ENCODE results near the gene APOD.
"Not testable (repeated sequence)": the region's sequence is repeated elsewhere in the genome, so short reads cannot be mapped to it uniquely, and the experiment has no call there.

The APOD gene

DNA sequence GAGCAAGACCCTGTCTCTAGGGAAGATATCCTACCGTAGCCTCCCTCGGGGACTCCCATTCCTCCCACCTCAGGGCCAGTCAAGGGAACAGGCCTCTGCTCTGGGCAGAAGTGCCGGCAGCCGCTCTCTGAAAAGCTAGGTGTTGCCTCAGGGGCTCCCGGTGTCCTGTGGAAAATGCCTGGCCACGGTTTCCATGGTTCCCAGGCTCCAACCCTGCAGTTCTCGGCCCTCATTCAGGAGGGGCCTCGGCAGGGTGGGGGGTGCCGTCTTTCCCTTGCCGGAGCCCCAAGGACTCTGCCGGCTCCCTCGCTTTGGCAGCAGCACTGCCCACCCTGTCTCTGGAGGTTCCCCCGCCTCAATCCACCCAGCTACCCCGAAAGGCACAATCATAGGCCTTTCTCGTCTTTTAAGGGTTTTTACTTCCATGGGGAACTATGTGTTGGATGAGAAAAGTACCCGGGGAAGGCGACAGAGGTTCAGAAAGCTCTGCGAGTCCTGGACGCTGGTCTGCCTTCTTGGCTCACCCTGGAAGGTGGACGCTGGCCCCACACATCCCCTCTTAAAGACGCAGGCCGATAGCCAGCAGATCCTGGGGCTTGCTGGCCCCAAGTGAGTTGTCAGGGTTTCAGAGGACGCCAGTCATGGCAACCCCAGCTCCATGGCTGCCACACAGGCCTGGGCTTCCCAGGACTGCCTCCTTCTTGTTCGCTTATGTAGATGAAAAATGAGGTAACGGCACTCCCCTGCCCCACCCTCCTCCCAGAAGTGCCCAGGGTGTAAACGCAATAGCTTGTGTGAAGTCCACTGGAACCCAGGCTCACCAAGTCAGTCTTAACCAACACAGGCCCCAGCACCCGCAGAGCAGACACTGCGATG is 34.3 kb upstream of the APOD start:
- DNase-seq, result not testable (repeated sequence)

DNA sequence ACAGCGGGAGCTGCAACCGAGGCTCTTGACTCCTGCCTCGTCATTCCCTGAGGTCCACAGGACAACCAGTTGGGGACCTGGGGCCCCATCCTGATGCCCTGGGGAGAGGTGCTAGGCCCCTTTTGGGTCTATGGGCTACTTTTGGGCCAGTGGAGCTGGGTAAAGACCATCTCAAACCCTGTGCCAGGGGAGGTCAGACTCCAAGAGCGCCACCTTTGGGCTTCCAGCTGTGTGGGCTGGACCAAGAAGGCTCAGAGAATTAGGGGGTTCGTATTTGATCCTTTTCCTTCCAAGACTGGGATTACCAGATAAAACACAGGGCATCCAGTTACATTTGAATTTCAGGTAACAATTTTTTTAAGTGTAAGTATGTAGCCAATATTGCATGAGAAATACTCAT is 33.4 kb upstream of the APOD start:
- DNase-seq, result not testable (repeated sequence)

- DNase-seq, result no peak
Observed at GRCh38 chr3:195616681-195617080, 32.9 kb upstream of the APOD start.

- not testable (repeated sequence) for DNase-seq
Observed at GRCh38 chr3:195615952-195616537, 32.3 kb upstream of the APOD start.

DNA sequence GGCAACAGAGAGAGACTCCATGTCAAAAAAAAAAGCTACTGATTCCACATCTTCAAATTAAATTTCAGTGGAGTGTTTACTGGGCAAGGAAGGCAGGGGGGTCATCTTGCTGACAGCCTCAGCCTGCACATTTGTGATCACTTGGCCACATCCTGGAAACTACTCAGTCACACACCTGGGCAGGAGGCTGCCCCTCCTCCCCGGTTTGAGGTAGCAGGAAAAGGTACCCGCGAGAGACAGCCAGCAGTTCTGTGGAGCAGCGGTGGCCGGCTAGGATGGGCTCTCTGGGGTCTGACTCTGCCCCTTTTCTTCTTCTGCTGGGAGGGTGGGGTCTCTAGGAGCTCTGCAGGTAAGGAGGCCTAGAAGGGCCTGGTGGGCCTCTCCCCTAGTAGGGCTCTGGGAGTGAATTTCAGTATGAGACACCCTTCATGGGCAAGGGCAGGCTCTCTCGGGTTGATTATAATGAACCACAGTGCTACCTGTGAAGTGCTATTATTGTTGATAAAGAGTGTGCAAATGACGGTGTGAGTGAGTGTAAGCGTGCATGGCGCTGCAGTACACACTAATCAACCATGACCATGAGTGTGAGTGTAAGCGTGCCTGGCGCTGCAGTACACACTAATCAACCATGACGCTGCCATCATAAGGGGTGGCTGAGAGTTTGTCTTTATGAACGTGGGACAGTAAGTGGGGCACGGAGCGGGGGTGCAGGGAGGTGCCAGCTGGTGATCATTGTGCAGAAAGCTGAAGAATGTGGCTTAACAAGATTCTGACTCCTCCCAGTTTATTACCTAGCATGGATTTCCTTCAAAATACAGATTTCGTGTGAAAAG is 31.1 kb upstream of the APOD start:
- DNase-seq, result not testable (repeated sequence)

DNA sequence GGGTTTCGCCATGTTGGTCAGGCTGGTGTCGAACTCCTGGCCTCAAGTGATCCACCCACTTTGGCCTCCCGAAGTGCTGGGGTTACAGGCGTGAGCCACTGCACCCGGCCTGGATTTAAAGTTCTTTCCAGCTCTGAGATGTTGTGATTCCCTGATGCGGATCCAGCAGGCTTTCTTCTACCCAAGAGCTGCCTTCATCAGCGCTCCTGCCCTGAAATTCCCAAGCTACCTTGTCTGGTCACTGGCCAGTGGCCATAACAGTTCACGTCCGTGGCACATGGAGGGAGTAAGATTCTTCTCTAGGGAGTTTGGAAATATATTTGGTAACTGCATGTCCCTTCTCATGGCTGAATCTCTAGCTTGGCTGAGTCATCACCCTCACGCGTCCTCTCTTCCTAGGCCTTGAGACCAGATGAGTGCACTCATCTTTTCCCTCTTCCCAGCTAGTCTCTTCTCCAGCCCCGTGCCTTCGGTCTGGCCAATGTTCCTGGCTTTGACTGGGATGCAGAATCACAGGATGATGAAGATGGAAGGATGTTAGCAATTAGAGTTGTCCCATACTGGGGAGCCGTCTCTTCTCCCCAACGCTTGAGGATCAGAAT is 29.8 kb upstream of the APOD start:
- no peak for DNase-seq

DNA sequence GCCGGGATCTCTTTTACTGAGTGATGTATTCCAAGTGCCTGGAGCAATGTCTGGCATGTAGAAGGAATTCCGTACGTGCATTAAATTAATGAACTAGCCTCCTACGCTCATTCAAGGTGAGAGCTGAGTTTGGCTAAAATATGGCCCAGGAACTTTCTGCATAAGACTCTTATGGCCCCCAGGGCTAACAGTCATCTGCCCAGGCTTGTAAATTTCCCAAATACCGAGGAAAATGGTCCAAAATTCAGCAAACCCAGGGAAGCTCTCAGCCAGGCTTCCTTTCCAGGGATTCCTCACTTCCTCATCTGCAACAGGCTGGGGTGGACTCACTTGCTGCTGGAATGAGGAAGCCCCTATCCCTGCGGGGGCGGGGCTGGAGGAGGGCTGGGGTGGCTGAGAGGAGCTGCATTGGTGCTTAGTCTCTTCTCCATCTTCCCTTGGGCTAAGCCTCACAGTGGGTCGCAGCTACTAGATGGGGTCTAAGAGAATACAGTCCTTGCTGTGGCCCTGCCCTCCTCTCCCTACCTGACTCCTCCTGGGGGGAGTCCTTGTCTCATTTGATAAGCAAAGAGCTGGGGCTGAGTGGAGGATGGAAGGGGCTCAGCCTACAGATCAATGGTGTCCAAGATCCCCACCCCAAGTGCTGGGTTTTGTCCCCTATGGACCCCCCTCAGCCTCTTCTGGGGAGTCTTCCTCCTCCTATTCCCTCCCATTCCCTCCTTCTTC is 28.5 kb upstream of the APOD start:
- no peak for DNase-seq

- no peak for DNase-seq
Observed at GRCh38 chr3:195609229-195609628, 25.5 kb upstream of the APOD start.

DNA sequence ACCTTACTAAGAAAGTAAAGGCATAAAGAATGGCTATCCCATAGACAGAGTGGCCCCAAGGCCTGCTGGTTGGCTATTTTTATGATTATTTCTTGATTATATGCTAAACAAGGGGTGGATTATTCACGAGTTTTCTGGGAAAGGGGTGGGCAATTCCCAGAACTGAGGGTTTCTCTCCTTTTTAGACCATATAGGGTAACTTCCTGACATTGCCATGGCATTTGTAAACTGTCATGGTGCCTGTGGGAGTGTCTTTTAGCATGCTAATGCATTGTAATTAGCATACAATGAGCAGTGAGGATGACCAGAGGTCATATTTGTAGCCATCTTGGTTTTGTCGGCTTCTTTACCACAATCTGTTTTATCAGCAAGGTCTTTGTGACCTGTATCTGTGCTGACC is 18.0 kb upstream of the APOD start:
- DNase-seq, result not testable (repeated sequence)

DNA sequence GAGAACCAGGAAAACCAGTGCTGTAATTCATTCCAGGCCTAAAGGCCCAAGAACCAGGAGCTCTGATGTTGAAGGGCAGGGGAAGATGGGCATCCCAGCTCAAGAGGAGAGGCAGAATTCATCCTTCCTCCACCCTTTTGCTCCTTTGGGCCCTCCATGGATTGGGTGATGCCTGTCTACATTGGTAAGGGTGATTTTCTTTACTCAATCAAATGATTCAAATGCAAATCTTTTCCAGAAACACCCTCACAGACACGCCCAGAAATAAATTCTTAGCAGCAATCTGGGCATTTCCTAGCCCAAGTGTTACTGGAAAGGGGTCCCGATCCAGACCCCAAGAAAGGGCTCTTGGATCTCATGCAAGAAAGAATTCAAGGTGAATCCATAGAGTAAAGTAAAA is 17.6 kb upstream of the APOD start:
- no peak for DNase-seq

- DNase-seq, result not testable (repeated sequence)
Observed at GRCh38 chr3:195599926-195600325, 16.2 kb upstream of the APOD start.

GRCh38 chr3:195599516-195599915 is 15.8 kb upstream of the APOD start:
- DNase-seq, result not testable (repeated sequence)

GRCh38 chr3:195597848-195598247 is 14.1 kb upstream of the APOD start:
- DNase-seq, result no peak

DNA sequence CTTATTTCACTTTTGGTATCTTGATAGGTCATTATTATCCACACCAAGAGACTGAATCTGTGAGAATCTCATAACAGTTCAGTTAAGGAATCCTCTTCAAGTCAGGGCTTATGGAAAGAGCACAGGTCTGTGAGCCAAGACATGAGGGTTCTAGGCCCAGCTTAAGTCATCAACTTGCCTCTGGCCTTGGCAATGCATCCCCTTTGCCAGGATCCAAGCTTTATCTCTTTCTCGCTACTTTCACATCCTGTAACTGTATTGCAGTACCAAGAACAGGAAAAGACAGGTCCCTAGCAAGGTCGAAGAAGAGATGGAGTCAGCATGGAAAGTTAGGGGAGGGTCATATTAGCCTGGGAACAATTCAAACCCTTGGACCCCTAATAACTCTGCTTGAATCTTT is 13.5 kb upstream of the APOD start:
- no peak for DNase-seq

DNA sequence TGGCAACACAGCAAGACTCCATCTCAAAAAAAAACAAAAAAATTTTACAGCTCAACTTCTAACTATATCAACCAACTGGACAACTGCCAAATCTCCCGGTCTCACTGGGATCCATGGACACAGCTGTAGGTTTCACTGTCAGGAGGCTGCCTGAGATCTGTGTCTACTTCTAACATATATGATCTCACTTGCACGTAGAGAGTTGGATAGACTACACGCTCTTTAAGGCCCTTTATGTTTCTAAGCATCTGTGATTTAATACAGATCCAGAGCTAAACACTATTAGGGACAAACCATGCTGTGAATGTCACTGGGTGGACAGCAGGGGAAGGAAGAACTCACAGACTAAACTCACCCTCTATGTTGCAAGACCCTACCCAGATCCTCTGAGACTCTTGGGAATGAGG is 13.0 kb upstream of the APOD start:
- no peak for DNase-seq

DNA sequence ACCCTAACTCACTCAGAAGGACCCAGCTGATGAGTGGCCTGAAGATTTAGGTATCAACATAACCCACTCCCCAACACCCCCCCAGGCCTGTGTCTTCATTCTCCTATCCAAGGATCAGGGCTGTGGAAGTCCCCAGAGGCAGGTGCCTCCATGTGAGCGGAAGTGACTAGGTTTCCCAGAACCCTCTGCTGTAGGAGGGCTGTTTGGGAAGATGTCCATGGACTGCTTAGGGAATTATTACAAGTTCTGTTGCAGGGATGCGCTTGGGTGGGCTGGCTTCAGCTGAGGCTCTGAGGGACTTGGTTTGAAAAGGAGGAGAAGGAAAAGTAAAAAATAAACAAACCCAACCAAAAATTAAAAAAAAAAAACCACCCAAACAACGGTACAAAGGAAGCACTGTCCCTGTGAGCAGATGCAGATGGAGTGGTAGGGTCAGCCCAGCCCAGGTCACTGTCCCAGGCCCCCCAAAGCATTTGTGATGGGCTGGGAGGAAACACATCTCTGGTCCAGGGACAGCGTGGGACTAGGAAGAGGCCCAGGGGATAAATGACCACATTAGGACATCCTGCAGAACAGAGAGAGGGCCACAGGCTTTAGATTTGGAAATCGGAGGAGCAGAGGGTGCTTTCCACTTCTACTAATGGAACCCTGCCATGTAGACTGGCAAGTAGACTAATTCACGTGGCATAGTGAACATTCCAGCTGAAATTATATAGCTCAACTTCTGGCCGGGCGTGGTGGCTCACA is 12.2 kb upstream of the APOD start:
- no peak for DNase-seq

- no peak for DNase-seq
Observed at GRCh38 chr3:195591852-195592251, 8.1 kb upstream of the APOD start.

DNA sequence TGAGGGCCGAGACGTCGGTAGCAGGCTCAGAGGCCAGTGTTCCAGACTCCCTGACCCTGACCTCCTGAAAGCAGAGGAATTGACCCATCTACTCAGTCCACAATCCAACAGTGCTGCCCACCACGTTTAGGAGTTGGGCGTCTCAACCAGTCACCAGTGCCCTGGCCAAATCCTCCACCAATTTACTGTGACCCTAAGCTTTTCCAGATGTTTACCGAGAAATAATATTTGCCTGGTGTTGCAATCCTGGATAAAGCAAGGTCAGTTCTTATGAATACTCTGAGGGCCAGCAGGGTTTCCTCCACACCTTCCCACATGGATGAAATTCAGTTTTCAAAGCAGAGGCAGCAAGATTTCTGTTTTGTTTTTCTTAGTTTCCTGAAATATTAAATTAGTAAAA is 7.5 kb upstream of the APOD start:
- no peak for DNase-seq

GRCh38 chr3:195590381-195590780 is 6.6 kb upstream of the APOD start:
- DNase-seq, result not testable (repeated sequence)

GRCh38 chr3:195589796-195590195 is 6.1 kb upstream of the APOD start:
- not testable (repeated sequence) for DNase-seq

DNA sequence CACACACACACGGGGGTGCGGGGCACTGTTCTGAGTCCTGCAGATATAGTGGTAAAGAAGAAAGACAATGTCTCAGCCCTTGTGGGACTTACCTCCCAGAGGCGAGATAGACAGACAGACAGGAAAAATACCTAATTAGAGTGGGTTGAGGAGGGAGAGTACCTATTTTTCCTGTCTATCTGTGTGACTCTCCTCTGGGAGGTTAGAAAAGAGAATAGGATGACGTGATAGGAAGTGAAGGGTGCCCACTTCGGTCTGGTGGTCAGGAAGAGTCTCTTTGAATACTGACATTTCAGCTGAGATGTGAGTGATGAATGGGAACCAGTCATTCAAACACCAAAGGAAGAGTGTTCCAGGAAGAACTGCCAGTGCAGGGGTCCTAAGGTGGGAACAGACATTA is 4.1 kb upstream of the APOD start:
- DNase-seq, result no peak

DNA sequence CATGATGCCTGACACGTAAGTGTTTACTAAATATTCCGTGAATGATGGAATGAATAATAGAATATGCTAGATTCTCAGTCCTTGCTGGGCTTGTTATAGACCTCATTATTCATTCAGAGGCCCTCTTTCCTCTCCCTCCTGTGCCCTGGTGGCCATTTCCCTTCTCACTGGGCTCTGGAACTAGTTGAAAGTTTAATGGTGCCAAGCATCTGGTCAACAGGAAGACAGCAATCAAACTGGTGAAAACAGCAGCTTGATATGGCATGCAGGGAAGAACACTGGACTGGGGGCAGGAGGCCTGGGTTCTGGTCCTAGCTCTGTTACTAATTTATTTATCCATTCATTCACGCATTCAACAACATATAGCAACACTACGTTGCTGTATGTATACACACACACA is 3.7 kb upstream of the APOD start:
- no peak for DNase-seq
